ENCODE results near the gene TPST2. TPM values are rescaled to one million over a fixed set of nuclear protein-coding genes. Genes with fewer than 3 reads are reported as not detected.

The TPST2 gene
- total and polyA plus RNA-seq, 10 of the 15 experiments (the other 5 are each of a cell fraction or from before 2014, with no cell fraction given), result 6.3 to 33.7 (median 28.4) TPM

GRCh38 chr22:26618455-26618854 lies 28.5 kb upstream of the TPST2 start:
- POLR2A ChIA-PET, result no interaction called here
- 74% methylated on average over 8 of the region's 8 CpGs for WGBS (ENCODE audit: insufficient coverage, insufficient replicate concordance, low lambda C conversion rate, missing lambda C conversion rate)
- Histone ChIP-seq H3K4me2 (ENCODE audit: control insufficient read depth, insufficient read depth) (no peak overlapping the region), H3K27ac (ENCODE audit: control insufficient read depth, insufficient read depth) (no peak overlapping the region), H2AFZ (ENCODE audit: control insufficient read depth, low read depth, low read length) (no peak overlapping the region), H3K4me1 (ENCODE audit: control insufficient read depth, insufficient read depth, low read length) (peaks cover 18% of the 10 kb centered on the region), H3K9me3 (replicated peaks; ENCODE audit: control insufficient read depth, insufficient read depth, low read length) (no peaks in the 10 kb centered on the region), H4K20me1 (ENCODE audit: control insufficient read depth, insufficient read depth) (no peaks in the 10 kb centered on the region), H3K79me2 (ENCODE audit: control insufficient read depth, insufficient read depth, low read length) (no peaks in the 10 kb centered on the region), H3K4me3 (no peak overlapping the region), H3K9ac (ENCODE audit: control insufficient read depth, insufficient read depth, low read length) (no peak overlapping the region), H3K36me3 (ENCODE audit: control insufficient read depth in 2 of 2, insufficient read depth in 2 of 2, low read length in 1 of 2) (no peaks in the 10 kb centered on the region), H3K27me3 (replicated peaks in 1 of 2; ENCODE audit: control insufficient read depth in 2 of 2, insufficient read depth in 2 of 2, low read length in 1 of 2) (no peaks in the 10 kb centered on the region)
- CTCF ChIA-PET, result interaction anchor here (0.9 to 1.3 kb wide), 2 partner anchors 7 to 27 kb away, joined by 3 read pairs; no protein-coding TSS in a partner anchor
- RAD21 ChIA-PET (ENCODE audit: unreplicated experiment), result no interaction called here
- intact Hi-C loops (cut with micrococcal nuclease; ENCODE audit: unreplicated experiment), result no loop called here
- BruUV-seq (replicated peaks), result no TSS peak
- SMC1A ChIA-PET (ENCODE audit: uncharacterized antibody, unreplicated experiment), result no interaction called here
- DNase-seq (ENCODE audit: low read depth, low spot score) (no peak), FAIRE-seq (no peak), ATAC-seq (no peak)
- no peak for TF ChIP-seq ZNF207 (IDR thresholded peaks at IDR 0.05; ENCODE audit: borderline replicate concordance)
- no peak for TF ChIP-seq BMI1 (IDR thresholded peaks at IDR 0.05; ENCODE audit: borderline replicate concordance)
- TF ChIP-seq WRNIP1 (IDR thresholded peaks at IDR 0.05; ENCODE audit: borderline replicate concordance, low read depth, low read length), result no peak
- no peak for TF ChIP-seq PBX3 (IDR thresholded peaks at IDR 0.05; ENCODE audit: insufficient replicate concordance, low read depth, low read length)
- in situ Hi-C loops (cut with MboI), result no loop called here
